Measurements from ENCODE around the gene WTAP.
A peak's percentile ranks its signal among the peaks of the same experiment; 100 is the strongest.
"Not testable (repeated sequence)": the region's sequence is repeated elsewhere in the genome, so short reads cannot be mapped to it uniquely, and the experiment has no call there.

The WTAP gene

DNA sequence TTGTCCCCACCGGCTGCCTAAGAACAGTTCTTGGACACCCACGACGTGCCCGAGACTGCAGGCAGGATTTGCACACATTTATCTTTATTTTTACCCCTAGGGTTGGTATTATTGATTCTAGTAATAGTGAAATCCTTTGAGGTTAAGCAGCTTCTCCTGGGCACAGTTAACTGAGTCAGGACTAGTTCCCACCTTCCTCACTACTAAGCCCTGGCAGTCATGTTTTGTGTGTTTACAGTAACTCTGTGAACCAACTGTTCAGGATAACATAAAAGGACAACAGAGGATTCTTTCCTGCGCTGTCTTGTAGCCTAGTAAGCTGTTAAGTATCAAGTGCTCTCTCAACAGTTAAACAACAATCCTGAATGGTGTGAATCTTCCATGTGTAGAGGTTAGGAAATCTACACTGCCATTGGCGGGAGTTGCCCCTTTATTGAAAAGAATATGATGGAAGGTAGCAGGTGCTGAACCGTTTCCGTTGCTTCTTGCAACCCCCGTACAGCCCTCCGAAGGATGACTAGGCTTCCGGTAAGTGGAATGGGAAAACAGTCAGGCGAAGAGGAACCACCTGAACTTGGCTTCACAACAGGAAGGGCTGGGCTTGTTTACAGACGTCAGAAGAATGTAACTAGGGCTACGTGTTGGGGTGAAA is 33.3 kb upstream of the WTAP start:
- no peak for DNase-seq

DNA sequence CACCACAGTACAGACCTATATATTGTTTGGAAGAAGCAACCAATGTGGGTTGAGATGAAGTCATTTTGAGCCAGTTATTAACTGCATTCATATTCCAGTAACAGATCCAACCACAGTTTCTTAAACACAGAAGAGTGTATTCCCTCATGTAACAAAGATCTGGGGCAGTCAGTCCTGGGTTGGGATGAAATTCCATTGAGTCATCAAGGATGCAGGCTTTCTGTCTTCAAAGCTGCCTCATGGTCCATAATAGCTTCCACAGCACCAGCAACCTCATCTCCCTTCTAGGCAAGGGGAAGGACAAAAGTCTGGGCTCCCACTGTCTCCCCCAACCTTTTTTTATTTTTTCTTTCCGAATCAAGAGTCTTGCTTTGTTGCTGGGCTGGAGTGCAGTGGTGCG is 31.3 kb upstream of the WTAP start:
- DNase-seq: peak; percentile 80

- peak; percentile 36 for DNase-seq
Observed at GRCh38 chr6:159700970-159701369, 26.3 kb upstream of the WTAP start.

DNA sequence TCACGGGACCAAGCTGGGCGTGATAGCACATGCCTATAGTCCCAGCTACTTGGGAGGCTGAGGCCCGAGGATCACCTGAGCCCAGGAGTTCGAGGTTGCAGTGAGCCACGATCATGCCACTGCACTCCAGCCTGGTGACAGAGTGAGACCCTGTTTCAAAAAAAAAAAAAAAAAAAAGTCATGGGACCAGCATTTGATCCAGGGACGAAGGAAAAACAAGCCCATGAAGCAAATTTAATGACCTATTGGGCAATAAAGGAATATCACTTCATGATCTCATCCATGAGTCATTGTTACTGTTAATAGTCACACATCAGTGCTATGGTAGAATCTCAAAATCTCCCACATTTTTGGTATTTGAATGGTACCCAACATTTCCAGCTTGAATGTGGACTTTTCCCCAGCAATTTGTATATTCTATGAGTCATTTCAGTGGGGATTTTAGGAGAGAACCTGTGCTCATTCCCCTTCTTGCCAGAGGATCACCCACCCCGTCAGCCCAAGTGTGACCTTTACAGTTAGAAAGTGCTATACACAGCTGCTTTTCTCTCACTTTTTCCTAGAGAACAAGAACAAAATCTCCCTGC is 25.8 kb upstream of the WTAP start:
- peak; percentile 94 for DNase-seq

- not testable (repeated sequence) for DNase-seq
Observed at GRCh38 chr6:159710603-159711002, 16.7 kb upstream of the WTAP start.

- DNase-seq: not testable (repeated sequence)
Observed at GRCh38 chr6:159712389-159712788, 14.9 kb upstream of the WTAP start.

- no peak for DNase-seq
Observed at GRCh38 chr6:159713984-159714383, 13.3 kb upstream of the WTAP start.

DNA sequence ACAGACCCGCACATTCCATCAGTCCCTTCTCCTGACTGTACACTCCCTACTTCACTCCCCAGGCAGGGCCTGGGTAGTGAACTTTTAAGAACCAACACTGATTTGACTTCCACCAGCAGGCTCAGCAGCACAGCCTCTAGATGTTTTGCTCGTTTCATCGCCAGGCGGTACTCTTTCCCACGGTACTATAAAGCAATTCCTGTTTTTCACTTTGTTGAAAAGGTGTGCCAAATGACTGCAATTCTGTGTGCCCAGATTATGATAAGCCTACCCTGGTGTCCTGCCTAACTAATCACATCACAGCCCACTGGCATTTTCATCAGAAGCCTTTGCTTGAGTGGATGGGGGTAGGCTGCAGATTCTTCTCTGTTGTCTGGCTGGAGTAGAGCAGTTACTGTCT is 12.9 kb upstream of the WTAP start:
- no peak for DNase-seq

- no peak for DNase-seq
Observed at GRCh38 chr6:159715166-159715565, 12.1 kb upstream of the WTAP start.

DNA sequence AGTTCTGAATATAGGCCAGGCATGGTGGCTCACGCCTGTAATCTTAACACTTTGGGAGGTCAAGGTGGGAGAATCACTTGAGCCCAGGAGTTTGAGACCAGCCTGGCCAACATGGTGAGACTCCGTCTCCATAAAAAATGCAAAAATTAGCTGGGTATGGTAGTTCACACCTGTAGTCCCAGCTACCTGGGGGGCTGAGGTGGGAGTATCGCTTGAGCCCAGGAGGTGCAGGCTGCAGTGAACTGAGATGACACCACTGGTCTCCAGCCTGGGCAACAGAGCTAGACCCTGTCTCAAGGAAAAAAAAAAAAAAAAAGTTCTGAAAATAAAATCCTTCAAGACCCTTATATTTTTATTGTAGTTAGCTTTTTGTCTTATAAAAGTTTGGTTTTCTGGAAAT is 11.7 kb upstream of the WTAP start:
- DNase-seq: no peak

GRCh38 chr6:159716247-159717096 is 10.8 kb upstream of the WTAP start:
- DNase-seq: peak; percentile 92

- DNase-seq: no peak
Observed at GRCh38 chr6:159718634-159719033, 8.7 kb upstream of the WTAP start.

DNA sequence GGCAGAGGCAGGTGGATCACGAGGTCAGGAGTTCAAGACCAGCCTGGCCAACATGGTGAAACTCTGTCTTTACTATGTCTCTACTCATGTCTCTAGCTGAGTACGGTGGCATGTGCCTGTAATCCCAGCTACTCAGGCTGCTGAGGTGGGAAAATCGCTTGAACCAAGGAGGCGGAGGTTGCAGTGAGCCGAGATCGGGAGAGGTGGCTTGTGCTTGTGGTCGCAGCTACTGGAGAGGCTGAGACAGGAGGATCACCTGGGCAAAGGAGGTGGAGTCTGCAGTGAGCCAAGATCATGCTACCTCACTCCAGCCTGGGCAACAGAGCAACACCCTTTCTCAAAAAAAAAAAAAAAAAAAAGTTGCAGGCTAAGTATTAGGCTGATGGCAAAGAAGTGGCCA is 8.0 kb upstream of the WTAP start:
- DNase-seq: no peak

DNA sequence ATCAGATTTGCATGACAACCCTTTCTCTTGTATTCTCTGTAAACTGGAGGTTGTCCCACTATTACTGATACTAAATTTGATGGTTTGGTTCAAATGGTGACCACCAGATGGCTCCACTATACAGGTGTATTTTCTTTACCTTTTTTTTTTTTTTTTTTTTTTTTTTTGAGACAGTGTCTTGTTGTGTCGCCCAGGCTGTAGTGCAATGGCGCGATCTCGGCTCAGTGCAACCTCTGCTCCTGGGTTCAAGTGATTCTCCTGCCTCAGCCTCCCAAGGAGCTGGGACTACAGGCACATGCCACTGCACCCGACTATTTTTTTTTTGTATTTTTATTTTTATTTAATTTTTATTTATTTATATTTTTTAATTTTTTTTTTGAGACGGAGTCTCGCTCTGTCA is 6.6 kb upstream of the WTAP start:
- DNase-seq: peak; percentile 27

DNA sequence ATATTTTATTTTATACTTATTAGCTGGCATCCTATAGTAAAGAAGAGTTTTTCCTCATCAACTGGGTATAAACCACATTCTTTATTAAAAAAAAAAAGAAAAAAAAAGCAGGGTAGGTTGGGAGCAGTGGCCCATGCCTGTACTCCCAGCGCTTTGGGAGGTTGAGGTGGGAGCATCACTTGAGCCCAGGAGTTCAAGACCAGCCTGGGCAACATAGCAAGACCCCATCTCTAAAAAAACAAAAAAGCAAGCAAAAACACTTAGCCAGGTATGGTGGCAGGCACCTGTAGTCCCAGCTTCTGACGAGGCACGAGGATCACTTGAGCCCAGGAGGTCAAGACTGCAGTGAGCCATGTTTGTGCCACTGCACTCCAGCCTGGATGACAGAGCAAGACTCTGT is 5.3 kb upstream of the WTAP start:
- not testable (repeated sequence) for DNase-seq

DNA sequence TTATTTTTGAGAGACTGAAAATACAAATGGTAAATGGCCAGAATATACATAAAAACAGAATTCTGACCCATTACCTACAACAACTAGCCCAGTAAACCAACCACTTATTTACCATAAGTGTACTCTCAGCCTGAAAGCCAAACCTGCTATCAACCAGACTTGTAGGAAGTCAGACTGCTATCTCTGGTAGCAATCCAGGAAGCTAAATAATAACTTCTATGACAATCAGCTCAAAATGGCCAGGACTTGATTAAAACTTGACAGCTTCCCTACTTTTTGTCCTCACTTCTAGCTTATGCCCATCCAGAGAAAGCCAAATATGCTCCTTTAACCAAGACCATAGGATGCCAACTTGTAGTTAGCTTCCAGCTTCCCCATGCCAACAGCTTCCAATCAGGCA is 4.7 kb upstream of the WTAP start:
- DNase-seq: no peak

- DNase-seq: no peak
Observed at GRCh38 chr6:159723259-159723658, 4.0 kb upstream of the WTAP start.

DNA sequence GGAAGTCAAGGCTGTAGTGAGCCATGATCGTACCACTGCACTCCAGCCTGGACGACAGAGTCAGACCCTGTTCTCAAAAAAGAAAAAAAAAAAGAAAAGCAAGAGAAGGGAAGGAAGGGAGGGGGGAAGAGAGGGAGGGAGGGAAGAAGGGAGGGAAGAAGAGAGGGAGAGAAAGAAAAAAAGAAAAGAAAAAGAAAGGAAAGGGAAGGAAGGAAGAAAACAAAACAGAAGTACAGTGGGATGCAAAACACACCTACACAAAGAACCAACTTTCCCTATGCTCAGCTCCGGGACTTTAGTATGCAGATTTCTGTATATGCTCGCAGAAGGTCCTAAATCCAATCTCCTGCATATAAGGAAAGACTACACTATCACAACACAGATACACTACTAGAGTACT is 2.5 kb upstream of the WTAP start:
- DNase-seq: no peak

GRCh38 chr6:159725208-159725607 is 2.1 kb upstream of the WTAP start:
- not testable (repeated sequence) for DNase-seq

GRCh38 chr6:159726255-159726917 is 920 bp upstream of the WTAP start:
- no peak for DNase-seq

DNA sequence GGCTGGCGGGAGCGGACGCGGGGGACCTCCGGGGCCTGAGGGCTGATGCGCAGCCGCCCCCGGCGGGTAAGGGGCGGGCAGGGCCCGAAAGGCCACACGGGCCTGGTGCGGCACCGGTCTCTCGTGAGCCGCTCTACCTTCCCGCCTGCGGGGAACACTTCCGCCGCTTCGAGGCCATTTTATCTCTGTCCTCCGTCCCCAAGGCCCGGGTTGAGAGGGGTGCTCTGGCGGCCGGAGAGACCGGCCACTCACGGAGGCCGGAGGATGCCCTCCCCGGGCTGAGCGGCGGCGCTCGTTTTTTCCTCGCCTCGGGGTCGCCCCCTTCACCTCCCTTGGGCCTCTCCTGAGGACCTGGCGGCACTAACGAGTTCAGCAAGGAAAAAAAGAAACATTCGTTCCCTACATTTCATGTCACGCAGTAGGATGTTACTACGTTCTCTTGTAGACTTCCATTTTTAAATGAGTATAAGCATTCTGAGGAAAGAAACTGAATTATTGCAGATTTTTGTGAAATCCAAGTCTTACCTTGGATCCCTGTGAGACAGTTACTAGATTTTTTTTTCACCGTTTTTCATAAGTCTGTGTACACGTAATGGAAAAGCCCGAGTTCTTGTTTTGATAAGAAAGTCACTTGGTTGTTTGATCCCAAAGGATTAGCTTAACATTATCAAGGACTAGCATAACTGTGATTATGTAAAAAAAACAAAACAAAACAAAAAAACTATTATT is 575 bp downstream of the WTAP start:
- no peak for DNase-seq

- no peak for DNase-seq
Observed at GRCh38 chr6:159728531-159728964, 1.2 kb downstream of the WTAP start.

Data from fibroblast of skin of right biceps (primary cell).